B cell (primary cell): Measurements from ENCODE around the gene RAX2.

Source experiments
- EZH2 ChIP-seq: IDR thresholded peaks from 2 replicates; pipeline ENCODE4 v1.6.1; 2012; ENCODE audit warnings: borderline replicate concordance, low read depth, mild to moderate bottlenecking, moderate library complexity, low read length; ENCODE audit not compliant: insufficient read depth, poor library complexity, severe bottlenecking
- TF ChIP-seq, protein P1 (sequence below): fragments of 200-600 bp; IDR thresholded peaks from one replicate; pipeline ENCODE4 v1.8.0; 2022; ENCODE audit warnings: antibody characterized with exemption, mild to moderate bottlenecking

DNA sequence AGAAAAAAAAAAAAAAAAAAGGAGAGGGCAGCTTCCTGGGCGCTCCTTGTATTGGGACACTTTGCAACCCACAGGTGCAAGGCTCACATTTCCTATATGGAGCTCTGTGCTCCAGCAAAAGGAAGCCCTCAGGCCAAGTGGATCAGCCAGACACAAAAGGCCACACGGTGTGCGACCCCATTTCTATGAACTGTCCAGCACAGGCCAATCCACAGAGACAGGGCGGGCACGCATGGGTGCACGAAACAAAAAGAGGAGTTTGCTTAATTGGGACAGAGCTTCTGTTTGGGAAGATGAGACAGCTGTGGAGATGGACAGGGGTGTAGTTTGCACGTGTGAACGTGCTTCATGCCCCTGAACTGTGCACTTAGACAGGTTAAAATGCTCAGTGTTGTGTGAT lies 45.7 kb upstream of the RAX2 start:
- TF ChIP-seq, protein P1, sequence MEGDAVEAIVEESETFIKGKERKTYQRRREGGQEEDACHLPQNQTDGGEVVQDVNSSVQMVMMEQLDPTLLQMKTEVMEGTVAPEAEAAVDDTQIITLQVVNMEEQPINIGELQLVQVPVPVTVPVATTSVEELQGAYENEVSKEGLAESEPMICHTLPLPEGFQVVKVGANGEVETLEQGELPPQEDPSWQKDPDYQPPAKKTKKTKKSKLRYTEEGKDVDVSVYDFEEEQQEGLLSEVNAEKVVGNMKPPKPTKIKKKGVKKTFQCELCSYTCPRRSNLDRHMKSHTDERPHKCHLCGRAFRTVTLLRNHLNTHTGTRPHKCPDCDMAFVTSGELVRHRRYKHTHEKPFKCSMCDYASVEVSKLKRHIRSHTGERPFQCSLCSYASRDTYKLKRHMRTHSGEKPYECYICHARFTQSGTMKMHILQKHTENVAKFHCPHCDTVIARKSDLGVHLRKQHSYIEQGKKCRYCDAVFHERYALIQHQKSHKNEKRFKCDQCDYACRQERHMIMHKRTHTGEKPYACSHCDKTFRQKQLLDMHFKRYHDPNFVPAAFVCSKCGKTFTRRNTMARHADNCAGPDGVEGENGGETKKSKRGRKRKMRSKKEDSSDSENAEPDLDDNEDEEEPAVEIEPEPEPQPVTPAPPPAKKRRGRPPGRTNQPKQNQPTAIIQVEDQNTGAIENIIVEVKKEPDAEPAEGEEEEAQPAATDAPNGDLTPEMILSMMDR, result no peak
- TF ChIP-seq EZH2, result no peak
